ENCODE data around the gene PXMP2.

Gene PXMP2

GRCh38 chr12:132669166-132669879 is 18.1 kb upstream of the PXMP2 start:
- Histone ChIP-seq H3F3A (ENCODE audit: insufficient read depth) (no peaks in the 10 kb centered on the region), H3K9me3 (ENCODE audit: insufficient read depth, low read length) (no peaks in the 10 kb centered on the region), H3K9me2 (replicated peaks; ENCODE audit: insufficient read depth, low read length) (no peaks in the 10 kb centered on the region), H2AFZ (ENCODE audit: low read depth, low read length, severe bottlenecking) (no peak overlapping the region), H3K9ac (ENCODE audit: low read length) (no peak overlapping the region), H3K27ac (ENCODE audit: low read depth, low read length) (no peak overlapping the region), H3K27me3 (ENCODE audit: low read length) (no peaks in the 10 kb centered on the region), H3K36me3 (ENCODE audit: low read length) (peaks cover 16% of the 10 kb centered on the region; the same call in 1 of the 2 replicates), H3K79me2 (ENCODE audit: insufficient read depth, low read length) (no peaks in the 10 kb centered on the region), H3K4me3 (ENCODE audit: insufficient read depth, low read length, poor library complexity, severe bottlenecking) (no peak overlapping the region), H3K4me2 (ENCODE audit: low read depth, low read length, poor library complexity, severe bottlenecking) (no peak overlapping the region), H4K20me1 (ENCODE audit: low read depth, low read length) (no peaks in the 10 kb centered on the region)
- TF ChIP-seq EZH2phosphoT487 (conservative IDR thresholded peaks at IDR 0.05; ENCODE audit: low read length) (no peak), CTCF (IDR thresholded peaks at IDR 0.05; ENCODE audit: insufficient read depth, low read length, poor library complexity, severe bottlenecking) (no peak)

- H3F3A ChIP-seq (ENCODE audit: insufficient read depth): no peaks in the 10 kb centered on the region
- H4K20me1 ChIP-seq (ENCODE audit: low read depth, low read length): no peaks in the 10 kb centered on the region
- peaks cover 2% of the 10 kb centered on the region; the same call in 1 of the 2 replicates for H3K36me3 ChIP-seq (ENCODE audit: low read length)
- no peaks in the 10 kb centered on the region for H3K9me2 ChIP-seq (replicated peaks; ENCODE audit: insufficient read depth, low read length)
- H3K27me3 ChIP-seq (ENCODE audit: low read length): no peaks in the 10 kb centered on the region
- no peaks in the 10 kb centered on the region for H3K79me2 ChIP-seq (ENCODE audit: insufficient read depth, low read length)
- H3K4me3 ChIP-seq (ENCODE audit: insufficient read depth, low read length, poor library complexity, severe bottlenecking): no peak overlapping the region
- TF ChIP-seq CTCF (IDR thresholded peaks at IDR 0.05; ENCODE audit: insufficient read depth, low read length, poor library complexity, severe bottlenecking) (no peak), EZH2phosphoT487 (conservative IDR thresholded peaks at IDR 0.05; ENCODE audit: low read length) (no peak)
- no peak overlapping the region for H2AFZ ChIP-seq (ENCODE audit: low read depth, low read length, severe bottlenecking)
- no peak overlapping the region for H3K27ac ChIP-seq (ENCODE audit: low read depth, low read length)
- no peak overlapping the region for H3K9ac ChIP-seq (ENCODE audit: low read length)
- H3K4me2 ChIP-seq (ENCODE audit: low read depth, low read length, poor library complexity, severe bottlenecking): no peak overlapping the region
- H3K9me3 ChIP-seq (ENCODE audit: insufficient read depth, low read length): no peaks in the 10 kb centered on the region
These were observed 15.3 kb upstream of the PXMP2 start for GRCh38 chr12:132672116-132672515.

GRCh38 chr12:132672678-132673077 is 14.7 kb upstream of the PXMP2 start:
- H3K36me3 ChIP-seq (ENCODE audit: low read length): no peaks in the 10 kb centered on the region; the same call in 1 of the 2 replicates

More at GRCh38 chr12:132672678-132673077, 14.7 kb upstream of the PXMP2 start:
- Histone ChIP-seq H3K27me3 (ENCODE audit: low read length) (no peaks in the 10 kb centered on the region), H3K27ac (ENCODE audit: low read depth, low read length) (no peak overlapping the region), H3F3A (ENCODE audit: insufficient read depth) (no peaks in the 10 kb centered on the region), H3K4me2 (ENCODE audit: low read depth, low read length, poor library complexity, severe bottlenecking) (no peak overlapping the region), H3K9ac (ENCODE audit: low read length) (no peak overlapping the region), H3K9me2 (replicated peaks; ENCODE audit: insufficient read depth, low read length) (no peaks in the 10 kb centered on the region), H3K9me3 (ENCODE audit: insufficient read depth, low read length) (no peaks in the 10 kb centered on the region), H4K20me1 (ENCODE audit: low read depth, low read length) (no peaks in the 10 kb centered on the region), H2AFZ (ENCODE audit: low read depth, low read length, severe bottlenecking) (no peak overlapping the region), H3K79me2 (ENCODE audit: insufficient read depth, low read length) (no peaks in the 10 kb centered on the region), H3K4me3 (ENCODE audit: insufficient read depth, low read length, poor library complexity, severe bottlenecking) (no peak overlapping the region)
- no peak for TF ChIP-seq EZH2phosphoT487 (conservative IDR thresholded peaks at IDR 0.05; ENCODE audit: low read length)
- TF ChIP-seq CTCF (IDR thresholded peaks at IDR 0.05; ENCODE audit: insufficient read depth, low read length, poor library complexity, severe bottlenecking): no peak

Measured in SU-DHL-6 (cell line).